BE2C (cell line): ENCODE measurements around the gene GPR33.
A peak's percentile ranks its signal among the peaks of the same experiment; 100 is the strongest.

Experiments
- DNase-seq: peaks from one replicate; pipeline ENCODE4 v3.0.0-alpha.2; 2020
- H3K27me3 ChIP-seq: fragments of 250-450 bp; sonication (Bioruptor Pico); 2 replicates; pipeline ENCODE4 v1.5.1; 2020; ENCODE audit warnings: mild to moderate bottlenecking
- H3K36me3 ChIP-seq: fragments of 250-450 bp; sonication (Bioruptor Pico); 2 replicates; pipeline ENCODE4 v1.5.1; 2020; ENCODE audit warnings: mild to moderate bottlenecking
- H3K4me1 ChIP-seq: fragments of 250-450 bp; sonication (Bioruptor Pico); 2 replicates; pipeline ENCODE4 v1.5.1; 2020
- H3K4me3 ChIP-seq: 2 replicates; pipeline ENCODE4 v1.5.1; 2011; ENCODE audit warnings: low read depth, low read length
- H3K9me3 ChIP-seq: fragments of 250-450 bp; sonication (Bioruptor Pico); 2 replicates; pipeline ENCODE4 v1.5.1; 2020
- TF ChIP-seq, protein P1 (sequence below): IDR thresholded peaks from 2 replicates; pipeline ENCODE4 v1.5.1; 2012; ENCODE audit warnings: mild to moderate bottlenecking, low read depth, low read length

GPR33 gene

DNA sequence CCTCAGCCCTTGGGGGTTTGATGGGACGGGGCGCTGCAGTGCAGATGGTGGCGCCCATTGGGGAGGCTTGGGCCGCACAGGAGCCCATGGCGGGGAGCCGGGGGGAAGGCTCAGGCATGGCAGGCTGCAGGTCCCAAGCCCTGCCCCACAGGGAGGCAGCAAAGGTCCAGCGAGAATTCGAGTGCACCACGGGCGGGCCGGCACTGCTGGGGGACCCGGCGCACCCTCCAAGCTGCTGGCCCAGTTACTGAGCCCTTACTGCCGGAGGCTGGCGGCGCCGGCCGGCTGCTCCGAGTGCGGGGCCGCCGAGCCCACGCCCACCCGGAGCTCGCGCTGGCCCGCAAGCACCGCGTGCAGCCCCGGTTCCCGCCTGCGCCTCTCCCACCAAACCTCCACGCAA lies 39.2 kb upstream of the GPR33 start:
- Histone ChIP-seq H3K4me1 (no peaks in the 10 kb centered on the region), H3K27me3 (peaks cover 5% of the 10 kb centered on the region; the same call in 1 of the 2 replicates), H3K4me3 (no peak overlapping the region), H3K9me3 (no peaks in the 10 kb centered on the region), H3K36me3 (no peaks in the 10 kb centered on the region)
- DNase-seq = no peak
- TF ChIP-seq, protein P1, sequence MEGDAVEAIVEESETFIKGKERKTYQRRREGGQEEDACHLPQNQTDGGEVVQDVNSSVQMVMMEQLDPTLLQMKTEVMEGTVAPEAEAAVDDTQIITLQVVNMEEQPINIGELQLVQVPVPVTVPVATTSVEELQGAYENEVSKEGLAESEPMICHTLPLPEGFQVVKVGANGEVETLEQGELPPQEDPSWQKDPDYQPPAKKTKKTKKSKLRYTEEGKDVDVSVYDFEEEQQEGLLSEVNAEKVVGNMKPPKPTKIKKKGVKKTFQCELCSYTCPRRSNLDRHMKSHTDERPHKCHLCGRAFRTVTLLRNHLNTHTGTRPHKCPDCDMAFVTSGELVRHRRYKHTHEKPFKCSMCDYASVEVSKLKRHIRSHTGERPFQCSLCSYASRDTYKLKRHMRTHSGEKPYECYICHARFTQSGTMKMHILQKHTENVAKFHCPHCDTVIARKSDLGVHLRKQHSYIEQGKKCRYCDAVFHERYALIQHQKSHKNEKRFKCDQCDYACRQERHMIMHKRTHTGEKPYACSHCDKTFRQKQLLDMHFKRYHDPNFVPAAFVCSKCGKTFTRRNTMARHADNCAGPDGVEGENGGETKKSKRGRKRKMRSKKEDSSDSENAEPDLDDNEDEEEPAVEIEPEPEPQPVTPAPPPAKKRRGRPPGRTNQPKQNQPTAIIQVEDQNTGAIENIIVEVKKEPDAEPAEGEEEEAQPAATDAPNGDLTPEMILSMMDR = no peak

DNA sequence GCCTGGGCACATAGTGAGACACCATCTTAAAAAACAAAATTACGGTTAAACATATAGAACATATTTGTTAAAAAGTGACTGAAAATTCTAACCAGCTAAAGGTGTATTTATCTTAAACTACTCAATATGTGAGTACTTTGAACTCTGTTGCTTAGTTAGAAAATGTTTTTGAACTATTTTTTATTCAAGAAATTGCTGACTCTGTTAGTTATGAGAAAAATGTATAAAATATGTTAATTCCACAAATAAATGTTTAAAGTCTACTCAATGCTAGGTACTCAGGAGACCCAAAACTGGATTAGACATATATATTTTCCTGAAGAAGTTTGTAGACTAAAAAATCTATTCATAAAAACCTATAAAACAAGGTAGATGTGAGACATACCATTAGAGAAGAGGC lies 23.0 kb upstream of the GPR33 start:
- no peaks in the 10 kb centered on the region for H3K4me1 ChIP-seq
- DNase-seq = no peak
- H3K27me3 ChIP-seq = peaks cover 2% of the 10 kb centered on the region
- no peaks in the 10 kb centered on the region for H3K36me3 ChIP-seq
- TF ChIP-seq, protein P1 = no peak
- no peaks in the 10 kb centered on the region for H3K9me3 ChIP-seq
- H3K4me3 ChIP-seq = no peak overlapping the region

DNA sequence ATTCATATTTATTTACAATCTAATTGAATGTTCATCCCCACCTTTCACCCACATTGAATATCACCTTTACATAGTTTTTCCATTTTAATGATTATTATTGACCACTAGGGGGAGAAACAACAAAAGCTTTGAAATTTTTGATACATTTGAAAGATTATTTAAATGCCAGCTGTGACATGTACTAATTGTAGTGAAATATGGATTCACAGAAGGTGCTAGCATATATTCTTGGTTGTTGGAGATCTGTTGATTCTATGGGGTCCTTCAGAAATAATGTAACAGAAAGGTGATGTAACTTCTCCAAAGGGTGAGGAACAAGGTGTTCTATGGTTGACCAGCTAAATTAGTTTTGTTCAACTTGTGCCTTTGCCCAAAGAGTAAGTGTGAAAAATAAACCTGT lies 22.4 kb upstream of the GPR33 start:
- H3K4me3 ChIP-seq = no peak overlapping the region
- H3K4me1 ChIP-seq = no peaks in the 10 kb centered on the region
- H3K9me3 ChIP-seq = no peaks in the 10 kb centered on the region
- peaks cover 2% of the 10 kb centered on the region for H3K27me3 ChIP-seq
- TF ChIP-seq, protein P1 = peak; percentile 36; the same call in 1 of the 2 replicates
- H3K36me3 ChIP-seq = no peaks in the 10 kb centered on the region
- DNase-seq = no peak

- Histone ChIP-seq H3K36me3 (no peaks in the 10 kb centered on the region), H3K4me3 (no peak overlapping the region), H3K27me3 (peaks cover 2% of the 10 kb centered on the region), H3K9me3 (no peaks in the 10 kb centered on the region), H3K4me1 (no peaks in the 10 kb centered on the region)
- TF ChIP-seq, protein P1 = no peak
- no peak for DNase-seq
These were observed 20.3 kb upstream of the GPR33 start for GRCh38 chr14:31508135-31508534.

DNA sequence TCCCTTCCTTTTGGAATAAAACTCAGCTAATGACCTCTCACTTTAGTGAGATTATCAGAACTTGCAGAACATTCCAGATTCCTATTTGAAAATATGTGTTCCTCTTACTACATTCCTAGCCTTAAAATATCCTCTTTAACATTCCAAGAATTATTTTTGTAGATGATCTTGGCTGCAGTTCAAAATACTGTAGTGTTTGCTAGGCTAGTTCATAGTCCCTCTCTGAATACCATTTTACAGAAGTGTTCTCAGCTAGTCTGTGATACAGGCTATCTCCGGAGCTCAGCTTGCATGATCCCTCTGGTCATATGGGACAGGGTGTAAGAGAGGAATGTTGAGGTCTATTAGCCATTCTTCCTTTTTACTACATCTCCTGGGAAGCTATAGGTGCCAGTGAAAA lies 17.6 kb upstream of the GPR33 start:
- Histone ChIP-seq H3K36me3 (no peaks in the 10 kb centered on the region), H3K4me1 (no peaks in the 10 kb centered on the region), H3K9me3 (no peaks in the 10 kb centered on the region), H3K4me3 (no peak overlapping the region), H3K27me3 (peaks cover 5% of the 10 kb centered on the region; the same call in 1 of the 2 replicates)
- TF ChIP-seq, protein P1 = no peak
- DNase-seq = no peak

DNA sequence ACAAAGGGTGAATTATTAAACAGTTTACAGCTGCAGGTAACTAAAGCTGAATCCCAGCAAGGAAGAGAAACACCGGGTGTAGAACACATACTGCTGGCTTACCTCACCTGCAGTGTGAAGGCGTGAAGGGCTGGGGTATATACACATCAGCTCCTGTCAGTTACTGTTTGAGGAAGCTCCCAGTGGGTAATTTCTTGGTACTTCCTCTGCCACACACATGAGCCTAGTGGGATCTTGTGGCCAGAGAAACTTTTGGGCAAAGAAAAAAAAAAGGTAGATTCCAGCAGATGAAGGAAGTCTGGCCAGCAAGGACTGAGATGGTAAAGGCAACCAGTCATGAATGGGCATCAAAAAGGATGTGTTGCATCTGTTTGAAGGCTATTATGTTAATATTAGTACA lies 14.0 kb upstream of the GPR33 start:
- no peak for DNase-seq
- Histone ChIP-seq H3K4me1 (no peaks in the 10 kb centered on the region), H3K9me3 (no peaks in the 10 kb centered on the region), H3K27me3 (peaks cover 5% of the 10 kb centered on the region; the same call in 1 of the 2 replicates), H3K36me3 (no peaks in the 10 kb centered on the region), H3K4me3 (no peak overlapping the region)
- TF ChIP-seq, protein P1 = no peak
